LNCaP clone FGC (cell line): ENCODE results near the gene AFF4.

Source experiments
- DNase-seq: peaks from one replicate; pipeline ENCODE4 v3.0.0-alpha.2; 2011; ENCODE audit warnings: low read depth
- H3K4me3 ChIP-seq: 2 replicates; pipeline ENCODE4 v1.5.1; 2011; ENCODE audit warnings: mild to moderate bottlenecking, low read depth, low read length, control low read depth
- CTCF ChIP-seq: IDR thresholded peaks from 2 replicates; pipeline ENCODE4 v1.5.1; 2012; ENCODE audit warnings: mild to moderate bottlenecking; ENCODE audit not compliant: control insufficient read depth, insufficient read depth; ENCODE audit errors: extremely low read depth

Gene AFF4

GRCh38 chr5:132886064-132886823 lies 77.2 kb downstream of the AFF4 start:
- no peak for DNase-seq
- no peak for TF ChIP-seq CTCF

GRCh38 chr5:132884548-132884947 lies 78.9 kb downstream of the AFF4 start:
- no peak for DNase-seq
- H3K4me3 ChIP-seq = no peak overlapping the region
- no peak for TF ChIP-seq CTCF

More at GRCh38 chr5:132886064-132886823, 77.2 kb downstream of the AFF4 start:
- no peak overlapping the region for H3K4me3 ChIP-seq

- peak; percentile 84 for TF ChIP-seq CTCF
- peak; percentile 46 for DNase-seq
Observed at GRCh38 chr5:132883261-132883834, 80.1 kb downstream of the AFF4 start.

GRCh38 chr5:132877938-132878337 lies 85.5 kb downstream of the AFF4 start:
- peak; percentile 54 for DNase-seq
- TF ChIP-seq CTCF = no peak

More at GRCh38 chr5:132883261-132883834, 80.1 kb downstream of the AFF4 start:
- H3K4me3 ChIP-seq = no peak overlapping the region

GRCh38 chr5:132877466-132877865 lies 86.0 kb downstream of the AFF4 start:
- no peak overlapping the region for H3K4me3 ChIP-seq
- TF ChIP-seq CTCF = no peak
- DNase-seq = no peak

More at GRCh38 chr5:132877938-132878337, 85.5 kb downstream of the AFF4 start:
- no peak overlapping the region for H3K4me3 ChIP-seq

- no peak overlapping the region for H3K4me3 ChIP-seq
- no peak for TF ChIP-seq CTCF
- no peak for DNase-seq
Observed at GRCh38 chr5:132876020-132876759, 87.2 kb downstream of the AFF4 start.
